ENCODE measurements around the gene OTOA. TPM values are rescaled to one million over a fixed set of nuclear protein-coding genes. Genes with fewer than 3 reads are reported as not detected.
"Not testable (repeated sequence)": the region's sequence is repeated elsewhere in the genome, so short reads cannot be mapped to it uniquely, and the experiment has no call there.

Gene OTOA
- total RNA-seq, 1 donor from 2014 or later = not detected

GRCh38 chr16:21631376-21631775 lies 32.4 kb upstream of the OTOA start:
- Mint-ChIP-seq H3K4me1 (peaks cover 13% of the 10 kb centered on the region), H3K36me3 (ENCODE audit: low read depth) (peaks cover 34% of the 10 kb centered on the region)
- DNase-seq; H3K9me3 Mint-ChIP-seq; intact Hi-C loops (cut with micrococcal nuclease); H3K27ac Mint-ChIP-seq; H3K27me3 Mint-ChIP-seq; H3K4me3 Mint-ChIP-seq: not testable (repeated sequence)

GRCh38 chr16:21631951-21632575 lies 31.7 kb upstream of the OTOA start:
- H3K9me3 Mint-ChIP-seq; H3K27me3 Mint-ChIP-seq; DNase-seq; H3K4me3 Mint-ChIP-seq; H3K27ac Mint-ChIP-seq; H3K4me1 Mint-ChIP-seq; intact Hi-C loops (cut with micrococcal nuclease): not testable (repeated sequence)
- peaks cover 28% of the 10 kb centered on the region for H3K36me3 Mint-ChIP-seq (ENCODE audit: low read depth)

GRCh38 chr16:21634216-21634615 lies 29.6 kb upstream of the OTOA start:
- Mint-ChIP-seq H3K4me3 (no peak overlapping the region), H3K9me3 (no peaks in the 10 kb centered on the region), H3K27me3 (no peaks in the 10 kb centered on the region), H3K27ac (no peak overlapping the region), H3K36me3 (ENCODE audit: low read depth) (peaks cover 13% of the 10 kb centered on the region), H3K4me1 (peaks cover 15% of the 10 kb centered on the region)
- no peak for DNase-seq
- intact Hi-C loops (cut with micrococcal nuclease) = no loop called here

GRCh38 chr16:21635694-21636093 lies 28.1 kb upstream of the OTOA start:
- DNase-seq; H3K27ac Mint-ChIP-seq; H3K9me3 Mint-ChIP-seq; H3K36me3 Mint-ChIP-seq (ENCODE audit: low read depth); H3K27me3 Mint-ChIP-seq; H3K4me3 Mint-ChIP-seq; intact Hi-C loops (cut with micrococcal nuclease): not testable (repeated sequence)
- peaks cover 17% of the 10 kb centered on the region for H3K4me1 Mint-ChIP-seq

- Mint-ChIP-seq H3K9me3 (no peaks in the 10 kb centered on the region), H3K36me3 (ENCODE audit: low read depth) (peaks cover 9% of the 10 kb centered on the region), H3K27me3 (no peaks in the 10 kb centered on the region), H3K4me3 (no peak overlapping the region), H3K4me1 (peaks cover 18% of the 10 kb centered on the region), H3K27ac (no peak overlapping the region)
- intact Hi-C loops (cut with micrococcal nuclease) = no loop called here
- no peak for DNase-seq
These were observed 26.5 kb upstream of the OTOA start for GRCh38 chr16:21637032-21637968.

- Mint-ChIP-seq H3K27me3 (no peaks in the 10 kb centered on the region), H3K4me3 (no peak overlapping the region), H3K36me3 (ENCODE audit: low read depth) (peaks cover 9% of the 10 kb centered on the region), H3K4me1 (peaks cover 18% of the 10 kb centered on the region), H3K27ac (peak overlapping the region; percentile 76), H3K9me3 (no peaks in the 10 kb centered on the region)
- intact Hi-C loops (cut with micrococcal nuclease) = no loop called here
- DNase-seq = peak; percentile 64
These were observed 25.2 kb upstream of the OTOA start for GRCh38 chr16:21638573-21638975.

- intact Hi-C loops (cut with micrococcal nuclease) = no loop called here
- no peak for DNase-seq
- Mint-ChIP-seq H3K9me3 (no peaks in the 10 kb centered on the region), H3K27me3 (no peaks in the 10 kb centered on the region), H3K4me3 (no peak overlapping the region), H3K36me3 (ENCODE audit: low read depth) (peaks cover 10% of the 10 kb centered on the region), H3K27ac (no peak overlapping the region), H3K4me1 (peaks cover 23% of the 10 kb centered on the region)
These were observed 24.3 kb upstream of the OTOA start for GRCh38 chr16:21639493-21639892.

- peaks cover 7% of the 10 kb centered on the region for H3K36me3 Mint-ChIP-seq (ENCODE audit: low read depth)
- no peak overlapping the region for H3K4me3 Mint-ChIP-seq
- intact Hi-C loops (cut with micrococcal nuclease) = no loop called here
- peaks cover 41% of the 10 kb centered on the region for H3K4me1 Mint-ChIP-seq
- DNase-seq = no peak
- H3K27ac Mint-ChIP-seq = no peak overlapping the region
- no peaks in the 10 kb centered on the region for H3K27me3 Mint-ChIP-seq
- H3K9me3 Mint-ChIP-seq = no peaks in the 10 kb centered on the region
These were observed 21.9 kb upstream of the OTOA start for GRCh38 chr16:21641916-21642315.

- peaks cover 47% of the 10 kb centered on the region for H3K4me1 Mint-ChIP-seq
- DNase-seq = no peak
- no peaks in the 10 kb centered on the region for H3K27me3 Mint-ChIP-seq
- intact Hi-C loops (cut with micrococcal nuclease) = no loop called here
- no peak overlapping the region for H3K4me3 Mint-ChIP-seq
- H3K27ac Mint-ChIP-seq = no peak overlapping the region
- H3K36me3 Mint-ChIP-seq (ENCODE audit: low read depth) = peaks cover 11% of the 10 kb centered on the region
- no peaks in the 10 kb centered on the region for H3K9me3 Mint-ChIP-seq
These were observed 20.9 kb upstream of the OTOA start for GRCh38 chr16:21642861-21643260.

GRCh38 chr16:21643785-21644184 lies 20.0 kb upstream of the OTOA start:
- no peak for DNase-seq
- no peaks in the 10 kb centered on the region for H3K27me3 Mint-ChIP-seq
- no peak overlapping the region for H3K4me3 Mint-ChIP-seq
- intact Hi-C loops (cut with micrococcal nuclease) = loop anchor here (2.0 kb wide), 2 partner anchors 17 to 45 kb away; partner anchors contain the start of gene METTL9
- peaks cover 45% of the 10 kb centered on the region for H3K4me1 Mint-ChIP-seq
- peaks cover 9% of the 10 kb centered on the region for H3K36me3 Mint-ChIP-seq (ENCODE audit: low read depth)
- no peaks in the 10 kb centered on the region for H3K9me3 Mint-ChIP-seq
- no peak overlapping the region for H3K27ac Mint-ChIP-seq

GRCh38 chr16:21644674-21645073 lies 19.1 kb upstream of the OTOA start:
- Mint-ChIP-seq H3K9me3 (no peaks in the 10 kb centered on the region), H3K27me3 (no peaks in the 10 kb centered on the region), H3K27ac (peak overlapping the region; percentile 91), H3K4me3 (peak overlapping the region; percentile 78), H3K4me1 (peaks cover 43% of the 10 kb centered on the region), H3K36me3 (ENCODE audit: low read depth) (peaks cover 9% of the 10 kb centered on the region)
- DNase-seq = no peak
- intact Hi-C loops (cut with micrococcal nuclease) = loop anchor here (2.0 to 5.0 kb wide), 3 partner anchors 18 to 308 kb away; partner anchors contain the start of genes METTL9 and UQCRC2

- no peaks in the 10 kb centered on the region for H3K27me3 Mint-ChIP-seq
- peaks cover 9% of the 10 kb centered on the region for H3K36me3 Mint-ChIP-seq (ENCODE audit: low read depth)
- no peaks in the 10 kb centered on the region for H3K9me3 Mint-ChIP-seq
- intact Hi-C loops (cut with micrococcal nuclease) = loop anchor here (2.0 to 5.0 kb wide), 3 partner anchors 18 to 307 kb away; partner anchors contain the start of genes METTL9 and UQCRC2
- DNase-seq = peak; percentile 81
- peaks cover 43% of the 10 kb centered on the region for H3K4me1 Mint-ChIP-seq
- H3K27ac Mint-ChIP-seq = peak overlapping the region; percentile 91
- peak overlapping the region; percentile 78 for H3K4me3 Mint-ChIP-seq
These were observed 18.5 kb upstream of the OTOA start for GRCh38 chr16:21645261-21645721.

GRCh38 chr16:21646091-21646490 lies 17.7 kb upstream of the OTOA start:
- peaks cover 8% of the 10 kb centered on the region for H3K36me3 Mint-ChIP-seq (ENCODE audit: low read depth)
- H3K27me3 Mint-ChIP-seq = no peaks in the 10 kb centered on the region
- no peaks in the 10 kb centered on the region for H3K9me3 Mint-ChIP-seq
- intact Hi-C loops (cut with micrococcal nuclease) = loop anchor here (2.0 to 5.0 kb wide), 2 partner anchors 15 to 306 kb away; partner anchors contain the start of gene UQCRC2
- peak overlapping the region; percentile 91 for H3K27ac Mint-ChIP-seq
- peaks cover 39% of the 10 kb centered on the region for H3K4me1 Mint-ChIP-seq
- DNase-seq = no peak
- H3K4me3 Mint-ChIP-seq = peak overlapping the region; percentile 78

All from activated CD4-positive, alpha-beta T cell treated with anti-CD3 and anti-CD28 coated beads, Interleukin-2, amount 10 ng/mL, durations not matched to agents 24 days and 14 days (primary cell).